GM21360 (cell line): ENCODE measurements around the gene ICAM3.
A peak's percentile ranks its signal among the peaks of the same experiment; 100 is the strongest.

Source experiments
- ATAC-seq: cut with Tn5 transposase; IDR thresholded peaks from one replicate; pipeline ENCODE4 v1.9.1; 2021; ENCODE audit warnings: mild to moderate bottlenecking, moderate library complexity; ENCODE audit not compliant: unreplicated experiment

ICAM3 gene

GRCh38 chr19:10292789-10293636 is 46.4 kb downstream of the ICAM3 start:
- ATAC-seq = no peak

GRCh38 chr19:10292206-10292788 is 47.1 kb downstream of the ICAM3 start:
- peak; percentile 55 for ATAC-seq

- no peak for ATAC-seq
Observed at GRCh38 chr19:10291554-10292205, 47.7 kb downstream of the ICAM3 start.

DNA sequence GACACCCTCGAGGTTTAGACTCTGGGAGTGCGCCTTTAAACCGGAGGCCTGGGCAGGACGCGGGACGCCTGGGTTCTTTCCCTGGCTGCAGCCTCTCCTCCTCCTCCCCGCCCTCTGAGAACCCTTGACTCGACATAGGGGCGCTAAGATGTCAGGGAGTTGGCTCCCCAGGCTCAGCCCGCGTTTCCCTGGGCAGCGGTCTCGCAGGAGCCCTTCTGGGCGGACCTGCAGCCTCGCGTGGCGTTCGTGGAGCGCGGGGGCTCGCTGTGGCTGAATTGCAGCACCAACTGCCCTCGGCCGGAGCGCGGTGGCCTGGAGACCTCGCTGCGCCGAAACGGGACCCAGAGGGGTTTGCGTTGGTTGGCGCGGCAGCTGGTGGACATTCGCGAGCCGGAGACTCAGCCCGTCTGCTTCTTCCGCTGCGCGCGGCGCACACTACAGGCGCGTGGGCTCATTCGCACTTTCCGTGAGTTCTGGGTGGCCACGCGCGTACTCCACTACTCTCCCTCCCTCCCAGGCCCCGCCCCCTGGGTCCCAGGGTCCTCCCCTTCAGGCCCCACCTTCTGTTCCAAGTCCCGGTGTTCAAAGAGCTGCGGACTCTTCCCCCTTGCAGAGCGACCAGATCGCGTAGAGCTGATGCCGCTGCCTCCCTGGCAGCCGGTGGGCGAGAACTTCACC is 48.4 kb downstream of the ICAM3 start:
- no peak for ATAC-seq

DNA sequence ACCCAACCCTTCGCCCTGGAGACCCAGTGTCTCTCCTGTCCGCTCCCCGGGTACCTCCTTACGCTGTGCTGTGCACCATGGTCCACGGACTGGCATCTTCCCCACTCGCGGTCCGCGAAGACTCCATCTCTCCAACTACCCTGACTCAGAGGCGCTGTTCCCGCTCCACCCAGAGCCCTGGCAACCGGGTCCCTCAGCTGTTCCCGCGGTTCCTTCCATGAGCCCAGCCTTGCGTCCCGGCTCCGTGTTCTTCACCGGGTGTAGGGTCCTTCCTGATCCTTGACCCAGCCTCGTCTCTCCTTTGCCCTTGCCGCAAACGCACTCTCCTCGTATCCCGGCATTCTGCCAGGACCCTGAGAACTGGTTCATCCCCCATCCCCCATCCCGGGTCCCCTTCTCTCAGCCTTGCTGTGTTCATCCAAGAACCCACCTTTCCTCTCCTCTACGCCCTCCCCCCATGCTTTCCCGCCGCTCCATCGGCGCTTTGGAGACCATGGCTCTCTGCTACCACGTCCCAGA is 49.0 kb downstream of the ICAM3 start:
- ATAC-seq = no peak

GRCh38 chr19:10289836-10290356 is 49.5 kb downstream of the ICAM3 start, which contains the start of gene ICAM5:
TSS of gene ICAM5 (plus strand) at chr19:10289952. CDS start at chr19:10290044, 92 bp downstream.
- no peak for ATAC-seq

- no peak for ATAC-seq
Observed at GRCh38 chr19:10289167-10289835, 50.1 kb downstream of the ICAM3 start.

GRCh38 chr19:10288662-10289166 is 50.7 kb downstream of the ICAM3 start:
- no peak for ATAC-seq

GRCh38 chr19:10286803-10287737 is 52.4 kb downstream of the ICAM3 start, which contains the start of gene ICAM4:
TSS of gene ICAM4 (plus strand) at chr19:10286955. CDS start at chr19:10287013, 58 bp downstream.
- ATAC-seq = no peak

- ATAC-seq = no peak
Observed at GRCh38 chr19:10285393-10285792, 54.0 kb downstream of the ICAM3 start.

DNA sequence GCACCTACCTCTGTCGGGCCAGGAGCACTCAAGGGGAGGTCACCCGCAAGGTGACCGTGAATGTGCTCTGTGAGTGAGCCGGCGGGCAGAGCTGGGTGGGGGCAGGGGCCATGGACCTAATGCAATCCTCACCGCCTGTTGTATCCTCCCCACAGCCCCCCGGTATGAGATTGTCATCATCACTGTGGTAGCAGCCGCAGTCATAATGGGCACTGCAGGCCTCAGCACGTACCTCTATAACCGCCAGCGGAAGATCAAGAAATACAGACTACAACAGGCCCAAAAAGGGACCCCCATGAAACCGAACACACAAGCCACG is 54.5 kb downstream of the ICAM3 start:
- no peak for ATAC-seq

- no peak for ATAC-seq
Observed at GRCh38 chr19:10284065-10284959, 55.1 kb downstream of the ICAM3 start.
